ENCODE results near the gene DEPP1. TPM values are rescaled to one million over a fixed set of nuclear protein-coding genes. Genes with fewer than 3 reads are reported as not detected.

Gene DEPP1
- polyA plus RNA-seq, 2 of the 4 experiments (the other 2 are of a cell fraction), result 0.46 to 0.92 TPM

DNA sequence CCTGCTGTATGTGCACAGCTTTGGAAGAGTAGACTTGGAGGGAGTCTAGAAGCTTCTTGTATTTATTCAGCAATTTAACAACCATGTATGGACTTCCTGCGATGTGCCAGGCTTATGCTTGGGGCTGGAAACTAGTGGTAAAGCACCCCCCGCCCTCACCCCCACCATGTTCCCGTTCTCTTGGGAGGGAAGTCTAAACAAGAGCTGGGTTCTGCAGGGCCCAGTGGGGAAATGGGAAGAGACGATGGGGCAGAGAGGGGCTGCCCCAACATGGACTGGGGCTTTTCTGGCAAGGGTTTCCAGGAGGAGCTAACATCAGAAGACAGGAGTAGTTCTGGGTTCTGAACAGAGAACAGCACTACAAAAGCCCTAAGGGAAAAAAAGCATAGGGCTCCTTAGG lies 11.0 kb downstream of the DEPP1 start:
- CTCF ChIA-PET, result interaction anchor here (0.9 to 5.3 kb wide), 5 partner anchors 13 to 1295 kb away, joined by 3 to 29 read pairs (median 4); no protein-coding TSS in a partner anchor

DNA sequence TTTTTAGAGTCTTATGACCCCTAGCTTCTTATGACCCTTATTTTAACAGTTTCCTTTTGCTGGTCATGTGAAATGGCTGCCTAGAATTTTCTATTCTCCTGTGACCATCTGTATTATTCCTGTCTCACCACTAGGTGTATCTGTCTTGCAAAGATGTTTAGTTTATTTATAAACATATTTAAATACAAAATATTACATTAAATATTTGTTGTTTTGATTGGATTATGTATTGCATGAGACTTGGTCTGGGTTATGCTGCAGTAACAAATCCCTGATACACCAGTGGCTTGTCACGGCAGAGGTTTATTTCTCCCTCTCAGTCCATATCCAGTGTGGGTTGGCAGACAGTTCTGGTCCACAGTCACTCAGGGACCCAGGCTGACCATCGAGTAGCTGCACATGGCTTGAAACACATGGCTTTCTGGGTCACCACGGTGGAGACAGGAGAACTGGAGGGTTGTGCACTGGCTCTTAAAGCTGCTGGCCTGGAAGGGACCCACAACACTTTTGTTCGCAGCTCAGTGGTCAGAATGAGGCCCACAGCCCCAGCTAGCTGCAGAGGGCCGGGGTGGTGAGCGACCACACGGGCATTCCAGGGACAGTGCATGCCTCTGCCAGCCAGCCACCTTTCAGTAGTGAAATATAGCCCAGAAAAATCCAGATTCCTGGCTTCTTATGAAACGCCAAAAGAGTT lies 11.6 kb downstream of the DEPP1 start:
- DNase-seq (ENCODE audit: low read depth in 1 of 2, low spot score in 1 of 2) (no peak), FAIRE-seq (no peak), ATAC-seq (no peak)
- H3K9me3 ChIP-seq, result no peaks in the 10 kb centered on the region
- H3K4me2 ChIP-seq, result no peak overlapping the region
- no peak overlapping the region for H3K4me3 ChIP-seq
- TF ChIP-seq, protein P1, sequence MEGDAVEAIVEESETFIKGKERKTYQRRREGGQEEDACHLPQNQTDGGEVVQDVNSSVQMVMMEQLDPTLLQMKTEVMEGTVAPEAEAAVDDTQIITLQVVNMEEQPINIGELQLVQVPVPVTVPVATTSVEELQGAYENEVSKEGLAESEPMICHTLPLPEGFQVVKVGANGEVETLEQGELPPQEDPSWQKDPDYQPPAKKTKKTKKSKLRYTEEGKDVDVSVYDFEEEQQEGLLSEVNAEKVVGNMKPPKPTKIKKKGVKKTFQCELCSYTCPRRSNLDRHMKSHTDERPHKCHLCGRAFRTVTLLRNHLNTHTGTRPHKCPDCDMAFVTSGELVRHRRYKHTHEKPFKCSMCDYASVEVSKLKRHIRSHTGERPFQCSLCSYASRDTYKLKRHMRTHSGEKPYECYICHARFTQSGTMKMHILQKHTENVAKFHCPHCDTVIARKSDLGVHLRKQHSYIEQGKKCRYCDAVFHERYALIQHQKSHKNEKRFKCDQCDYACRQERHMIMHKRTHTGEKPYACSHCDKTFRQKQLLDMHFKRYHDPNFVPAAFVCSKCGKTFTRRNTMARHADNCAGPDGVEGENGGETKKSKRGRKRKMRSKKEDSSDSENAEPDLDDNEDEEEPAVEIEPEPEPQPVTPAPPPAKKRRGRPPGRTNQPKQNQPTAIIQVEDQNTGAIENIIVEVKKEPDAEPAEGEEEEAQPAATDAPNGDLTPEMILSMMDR (IDR thresholded peaks at IDR 0.05), result 0 out of 3 replicates have a peak, but pooled peaks have one; percentile 6
- TF ChIP-seq TP53 (CRISPR knock-in tag; IDR thresholded peaks at IDR 0.05), result no peak
- ChIA-PET CTCF (interaction anchor here (0.9 to 5.3 kb wide), 9 partner anchors 7 to 1295 kb away, joined by 3 to 29 read pairs (median 4); partner anchors contain the start of gene DEPP1), POLR2A (interaction anchor here (1.9 kb wide), 1 partner anchor 12 kb away, joined by 6 read pairs; the partner anchor contains the start of gene DEPP1)
- 93% methylated on average over 8 of the region's 8 CpGs for WGBS (ENCODE audit: missing lambda C conversion rate)
- H3K27ac ChIP-seq, result no peak overlapping the region
- peaks cover 7% of the 10 kb centered on the region; the same call in 2 of the 3 replicates for H3K4me1 ChIP-seq

More for the DNA sequence above, 11.0 kb downstream of the DEPP1 start:
- no peak for DNase-seq (ENCODE audit: low read depth in 1 of 2, low spot score in 1 of 2)
- Histone ChIP-seq H3K4me1 (peaks cover 7% of the 10 kb centered on the region; the same call in 2 of the 3 replicates), H3K9me3 (no peaks in the 10 kb centered on the region), H3K4me2 (no peak overlapping the region), H3K27ac (no peak overlapping the region), H3K4me3 (no peak overlapping the region)
- no peak for ATAC-seq
- 83% methylated on average over 4 of the region's 4 CpGs for WGBS (ENCODE audit: missing lambda C conversion rate)
- TF ChIP-seq, protein P2, sequence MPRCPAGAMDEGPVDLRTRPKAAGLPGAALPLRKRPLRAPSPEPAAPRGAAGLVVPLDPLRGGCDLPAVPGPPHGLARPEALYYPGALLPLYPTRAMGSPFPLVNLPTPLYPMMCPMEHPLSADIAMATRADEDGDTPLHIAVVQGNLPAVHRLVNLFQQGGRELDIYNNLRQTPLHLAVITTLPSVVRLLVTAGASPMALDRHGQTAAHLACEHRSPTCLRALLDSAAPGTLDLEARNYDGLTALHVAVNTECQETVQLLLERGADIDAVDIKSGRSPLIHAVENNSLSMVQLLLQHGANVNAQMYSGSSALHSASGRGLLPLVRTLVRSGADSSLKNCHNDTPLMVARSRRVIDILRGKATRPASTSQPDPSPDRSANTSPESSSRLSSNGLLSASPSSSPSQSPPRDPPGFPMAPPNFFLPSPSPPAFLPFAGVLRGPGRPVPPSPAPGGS (IDR thresholded peaks at IDR 0.05), result no peak
- no peak for TF ChIP-seq RAD21 (conservative IDR thresholded peaks at IDR 0.05 in 1 of 2, IDR thresholded peaks at IDR 0.05 in 1 of 2)
- TF ChIP-seq SMC3 (IDR thresholded peaks at IDR 0.05), result no peak
- TF ChIP-seq, protein P3, sequence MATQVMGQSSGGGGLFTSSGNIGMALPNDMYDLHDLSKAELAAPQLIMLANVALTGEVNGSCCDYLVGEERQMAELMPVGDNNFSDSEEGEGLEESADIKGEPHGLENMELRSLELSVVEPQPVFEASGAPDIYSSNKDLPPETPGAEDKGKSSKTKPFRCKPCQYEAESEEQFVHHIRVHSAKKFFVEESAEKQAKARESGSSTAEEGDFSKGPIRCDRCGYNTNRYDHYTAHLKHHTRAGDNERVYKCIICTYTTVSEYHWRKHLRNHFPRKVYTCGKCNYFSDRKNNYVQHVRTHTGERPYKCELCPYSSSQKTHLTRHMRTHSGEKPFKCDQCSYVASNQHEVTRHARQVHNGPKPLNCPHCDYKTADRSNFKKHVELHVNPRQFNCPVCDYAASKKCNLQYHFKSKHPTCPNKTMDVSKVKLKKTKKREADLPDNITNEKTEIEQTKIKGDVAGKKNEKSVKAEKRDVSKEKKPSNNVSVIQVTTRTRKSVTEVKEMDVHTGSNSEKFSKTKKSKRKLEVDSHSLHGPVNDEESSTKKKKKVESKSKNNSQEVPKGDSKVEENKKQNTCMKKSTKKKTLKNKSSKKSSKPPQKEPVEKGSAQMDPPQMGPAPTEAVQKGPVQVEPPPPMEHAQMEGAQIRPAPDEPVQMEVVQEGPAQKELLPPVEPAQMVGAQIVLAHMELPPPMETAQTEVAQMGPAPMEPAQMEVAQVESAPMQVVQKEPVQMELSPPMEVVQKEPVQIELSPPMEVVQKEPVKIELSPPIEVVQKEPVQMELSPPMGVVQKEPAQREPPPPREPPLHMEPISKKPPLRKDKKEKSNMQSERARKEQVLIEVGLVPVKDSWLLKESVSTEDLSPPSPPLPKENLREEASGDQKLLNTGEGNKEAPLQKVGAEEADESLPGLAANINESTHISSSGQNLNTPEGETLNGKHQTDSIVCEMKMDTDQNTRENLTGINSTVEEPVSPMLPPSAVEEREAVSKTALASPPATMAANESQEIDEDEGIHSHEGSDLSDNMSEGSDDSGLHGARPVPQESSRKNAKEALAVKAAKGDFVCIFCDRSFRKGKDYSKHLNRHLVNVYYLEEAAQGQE (IDR thresholded peaks at IDR 0.05), result no peak
- TF ChIP-seq, protein P4, sequence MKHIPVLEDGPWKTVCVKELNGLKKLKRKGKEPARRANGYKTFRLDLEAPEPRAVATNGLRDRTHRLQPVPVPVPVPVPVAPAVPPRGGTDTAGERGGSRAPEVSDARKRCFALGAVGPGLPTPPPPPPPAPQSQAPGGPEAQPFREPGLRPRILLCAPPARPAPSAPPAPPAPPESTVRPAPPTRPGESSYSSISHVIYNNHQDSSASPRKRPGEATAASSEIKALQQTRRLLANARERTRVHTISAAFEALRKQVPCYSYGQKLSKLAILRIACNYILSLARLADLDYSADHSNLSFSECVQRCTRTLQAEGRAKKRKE (CRISPR knock-in tag; IDR thresholded peaks at IDR 0.05; ENCODE audit: low read depth), result no peak
- no peak for TF ChIP-seq FOSL2 (IDR thresholded peaks at IDR 0.05)
- TF ChIP-seq FOSL2 (CRISPR knock-in tag; IDR thresholded peaks at IDR 0.05), result no peak
- no peak for TF ChIP-seq NFE2L2 (conservative IDR thresholded peaks at IDR 0.05; ENCODE audit: low read length)
- no peak for TF ChIP-seq RFX5 (IDR thresholded peaks at IDR 0.05)
- TF ChIP-seq MYC (IDR thresholded peaks at IDR 0.05; ENCODE audit: borderline replicate concordance, low read length), result no peak
- TF ChIP-seq ZSCAN20 (CRISPR knock-in tag; IDR thresholded peaks at IDR 0.05), result no peak
- TF ChIP-seq, protein P5, sequence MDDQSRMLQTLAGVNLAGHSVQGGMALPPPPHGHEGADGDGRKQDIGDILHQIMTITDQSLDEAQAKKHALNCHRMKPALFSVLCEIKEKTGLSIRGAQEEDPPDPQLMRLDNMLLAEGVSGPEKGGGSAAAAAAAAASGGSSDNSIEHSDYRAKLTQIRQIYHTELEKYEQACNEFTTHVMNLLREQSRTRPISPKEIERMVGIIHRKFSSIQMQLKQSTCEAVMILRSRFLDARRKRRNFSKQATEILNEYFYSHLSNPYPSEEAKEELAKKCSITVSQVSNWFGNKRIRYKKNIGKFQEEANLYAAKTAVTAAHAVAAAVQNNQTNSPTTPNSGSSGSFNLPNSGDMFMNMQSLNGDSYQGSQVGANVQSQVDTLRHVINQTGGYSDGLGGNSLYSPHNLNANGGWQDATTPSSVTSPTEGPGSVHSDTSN (IDR thresholded peaks at IDR 0.05), result no peak
- no peak for TF ChIP-seq NPAS2 (CRISPR knock-in tag; IDR thresholded peaks at IDR 0.05; ENCODE audit: borderline replicate concordance)
- TF ChIP-seq, protein P6, sequence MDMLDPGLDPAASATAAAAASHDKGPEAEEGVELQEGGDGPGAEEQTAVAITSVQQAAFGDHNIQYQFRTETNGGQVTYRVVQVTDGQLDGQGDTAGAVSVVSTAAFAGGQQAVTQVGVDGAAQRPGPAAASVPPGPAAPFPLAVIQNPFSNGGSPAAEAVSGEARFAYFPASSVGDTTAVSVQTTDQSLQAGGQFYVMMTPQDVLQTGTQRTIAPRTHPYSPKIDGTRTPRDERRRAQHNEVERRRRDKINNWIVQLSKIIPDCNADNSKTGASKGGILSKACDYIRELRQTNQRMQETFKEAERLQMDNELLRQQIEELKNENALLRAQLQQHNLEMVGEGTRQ (IDR thresholded peaks at IDR 0.05), result no peak
- TF ChIP-seq PHF8 (IDR thresholded peaks at IDR 0.05; ENCODE audit: borderline replicate concordance, low read depth), result no peak
- POLR2A ChIA-PET, result interaction anchor here (1.9 kb wide), 1 partner anchor 11 kb away, joined by 6 read pairs; the partner anchor contains the start of gene DEPP1
- FAIRE-seq, result no peak
